BLaER1 (cell line): ENCODE data around the gene ARL13B.

Source experiments
- H3K27ac ChIP-seq: shearing (Covaris generic); formaldehyde crosslinking; 2 replicates; pipeline ENCODE4 v1.8.1; 2022
- H3K27me3 ChIP-seq: shearing (Covaris generic); formaldehyde crosslinking; 2 replicates; pipeline ENCODE4 v1.8.1; 2022
- H3K36me3 ChIP-seq: shearing (Covaris generic); formaldehyde crosslinking; 2 replicates; pipeline ENCODE4 v1.8.1; 2022
- H3K4me1 ChIP-seq: shearing (Covaris generic); formaldehyde crosslinking; 2 replicates; pipeline ENCODE4 v1.8.1; 2022
- H3K4me2 ChIP-seq: shearing (Covaris generic); formaldehyde crosslinking; 2 replicates; pipeline ENCODE4 v1.8.1; 2022
- H3K4me3 ChIP-seq: shearing (Covaris generic); formaldehyde crosslinking; 2 replicates; pipeline ENCODE4 v1.8.1; 2022
- H3K9ac ChIP-seq: shearing (Covaris generic); formaldehyde crosslinking; 2 replicates; pipeline ENCODE4 v1.8.1; 2022
- H3K9me3 ChIP-seq: shearing (Covaris generic); formaldehyde crosslinking; 2 replicates; pipeline ENCODE4 v1.8.1; 2022
- H4K20me1 ChIP-seq: shearing (Covaris generic); formaldehyde crosslinking; 2 replicates; pipeline ENCODE4 v1.8.1; 2022
- Cebpa-rat ChIP-seq: shearing (Covaris generic); IDR thresholded peaks from 2 replicates; pipeline ENCODE4 v1.8.1; 2022

Gene ARL13B

GRCh38 chr3:93969443-93969842, 10.5 kb upstream of the ARL13B start:
- Histone ChIP-seq H3K27me3 (peaks cover 10% of the 10 kb centered on the region; the same call in 1 of the 2 replicates), H3K36me3 (no peaks in the 10 kb centered on the region), H3K4me3 (no peak overlapping the region), H3K4me2 (no peak overlapping the region), H4K20me1 (no peaks in the 10 kb centered on the region), H3K27ac (no peak overlapping the region), H3K4me1 (no peaks in the 10 kb centered on the region), H3K9ac (no peak overlapping the region), H3K9me3 (no peaks in the 10 kb centered on the region)
- no peak for TF ChIP-seq Cebpa-rat

GRCh38 chr3:93969997-93970396, 10.0 kb upstream of the ARL13B start:
- H3K9me3 ChIP-seq: no peaks in the 10 kb centered on the region
- no peak overlapping the region for H3K4me3 ChIP-seq
- no peaks in the 10 kb centered on the region for H3K4me1 ChIP-seq
- no peaks in the 10 kb centered on the region for H4K20me1 ChIP-seq
- no peak for TF ChIP-seq Cebpa-rat
- no peak overlapping the region for H3K27ac ChIP-seq
- H3K27me3 ChIP-seq: peaks cover 10% of the 10 kb centered on the region; the same call in 1 of the 2 replicates
- H3K36me3 ChIP-seq: no peaks in the 10 kb centered on the region
- no peak overlapping the region for H3K4me2 ChIP-seq
- no peak overlapping the region for H3K9ac ChIP-seq

GRCh38 chr3:93973131-93974126, 6.5 kb upstream of the ARL13B start, which contains the start of gene PROS1:
Gene PROS1 (minus strand): TSS chr3:93973896. CDS start chr3:93973749, 147 bp downstream.
- Histone ChIP-seq H4K20me1 (no peaks in the 10 kb centered on the region), H3K4me2 (peak within 1 kb of the TSS; percentile 87), H3K4me3 (peak within 1 kb of the TSS; percentile 69), H3K4me1 (no peaks in the 10 kb centered on the region), H3K27ac (peak within 1 kb of the TSS; percentile 52; the same call in 1 of the 2 replicates), H3K27me3 (peaks cover 10% of the 10 kb centered on the region; the same call in 1 of the 2 replicates), H3K36me3 (no peaks in the 10 kb centered on the region), H3K9ac (peak within 1 kb of the TSS; percentile 66), H3K9me3 (no peaks in the 10 kb centered on the region)
- no peak for TF ChIP-seq Cebpa-rat

- Histone ChIP-seq H3K4me3 (no peak overlapping the region), H4K20me1 (0 out of 2 replicates have a peak, but pooled peaks cover 5% of the 10 kb centered on the region), H3K9ac (0 out of 2 replicates have a peak overlapping the region, but pooled peaks have one; percentile 10), H3K4me2 (peak overlapping the region; percentile 88), H3K27ac (no peak overlapping the region), H3K36me3 (no peaks in the 10 kb centered on the region), H3K27me3 (no peaks in the 10 kb centered on the region), H3K9me3 (no peaks in the 10 kb centered on the region), H3K4me1 (peaks cover 21% of the 10 kb centered on the region)
- no peak for TF ChIP-seq Cebpa-rat
These were observed 1.7 kb downstream of the ARL13B start for GRCh38 chr3:93981649-93982048.

- TF ChIP-seq Cebpa-rat: no peak
These were observed 3.5 kb downstream of the ARL13B start for GRCh38 chr3:93983408-93983807.

GRCh38 chr3:93984618-93985017, 4.7 kb downstream of the ARL13B start:
- Histone ChIP-seq H3K36me3 (no peaks in the 10 kb centered on the region), H3K9ac (no peak overlapping the region), H3K4me1 (peaks cover 16% of the 10 kb centered on the region), H3K27me3 (no peaks in the 10 kb centered on the region), H3K27ac (no peak overlapping the region), H3K4me3 (no peak overlapping the region), H3K9me3 (no peaks in the 10 kb centered on the region), H3K4me2 (no peak overlapping the region), H4K20me1 (0 out of 2 replicates have a peak, but pooled peaks cover 5% of the 10 kb centered on the region)
- no peak for TF ChIP-seq Cebpa-rat

More at GRCh38 chr3:93983408-93983807, 3.5 kb downstream of the ARL13B start:
- H3K9ac ChIP-seq: no peak overlapping the region
- H3K27me3 ChIP-seq: no peaks in the 10 kb centered on the region
- H3K4me1 ChIP-seq: peaks cover 21% of the 10 kb centered on the region
- H3K9me3 ChIP-seq: no peaks in the 10 kb centered on the region
- H3K4me3 ChIP-seq: no peak overlapping the region
- 0 out of 2 replicates have a peak, but pooled peaks cover 5% of the 10 kb centered on the region for H4K20me1 ChIP-seq
- H3K4me2 ChIP-seq: no peak overlapping the region
- H3K27ac ChIP-seq: no peak overlapping the region
- no peaks in the 10 kb centered on the region for H3K36me3 ChIP-seq

- Histone ChIP-seq H3K27me3 (no peaks in the 10 kb centered on the region), H4K20me1 (peaks cover 5% of the 10 kb centered on the region; the same call in 1 of the 2 replicates), H3K4me3 (no peak overlapping the region), H3K4me1 (no peaks in the 10 kb centered on the region), H3K9ac (no peak overlapping the region), H3K9me3 (no peaks in the 10 kb centered on the region), H3K4me2 (no peak overlapping the region), H3K36me3 (no peaks in the 10 kb centered on the region), H3K27ac (no peak overlapping the region)
- no peak for TF ChIP-seq Cebpa-rat
These were observed 8.3 kb downstream of the ARL13B start for GRCh38 chr3:93988283-93988682.

- Histone ChIP-seq H3K9me3 (no peaks in the 10 kb centered on the region), H3K4me2 (no peak overlapping the region), H4K20me1 (peaks cover 5% of the 10 kb centered on the region; the same call in 1 of the 2 replicates), H3K27me3 (no peaks in the 10 kb centered on the region), H3K4me1 (no peaks in the 10 kb centered on the region), H3K27ac (no peak overlapping the region), H3K9ac (no peak overlapping the region), H3K36me3 (no peaks in the 10 kb centered on the region), H3K4me3 (no peak overlapping the region)
- TF ChIP-seq Cebpa-rat: no peak
These were observed 8.8 kb downstream of the ARL13B start for GRCh38 chr3:93988764-93989163.

GRCh38 chr3:93989241-93989640, 9.3 kb downstream of the ARL13B start:
- no peaks in the 10 kb centered on the region for H3K4me1 ChIP-seq
- H3K4me2 ChIP-seq: no peak overlapping the region
- H3K9me3 ChIP-seq: no peaks in the 10 kb centered on the region
- H3K27ac ChIP-seq: no peak overlapping the region
- no peaks in the 10 kb centered on the region for H3K36me3 ChIP-seq
- no peak overlapping the region for H3K4me3 ChIP-seq
- no peak overlapping the region for H3K9ac ChIP-seq
- H3K27me3 ChIP-seq: no peaks in the 10 kb centered on the region
- H4K20me1 ChIP-seq: peaks cover 5% of the 10 kb centered on the region; the same call in 1 of the 2 replicates
- TF ChIP-seq Cebpa-rat: no peak

GRCh38 chr3:93991631-93992030, 11.7 kb downstream of the ARL13B start:
- Histone ChIP-seq H3K27ac (no peak overlapping the region), H4K20me1 (no peaks in the 10 kb centered on the region; the same call in 1 of the 2 replicates), H3K4me3 (no peak overlapping the region), H3K4me2 (no peak overlapping the region), H3K4me1 (no peaks in the 10 kb centered on the region), H3K36me3 (no peaks in the 10 kb centered on the region), H3K9me3 (no peaks in the 10 kb centered on the region), H3K9ac (no peak overlapping the region), H3K27me3 (no peaks in the 10 kb centered on the region)
- no peak for TF ChIP-seq Cebpa-rat
